HG02840 (cell line): Measurements from ENCODE around the gene ABHD8.
"Not testable (repeated sequence)": the region's sequence is repeated elsewhere in the genome, so short reads cannot be mapped to it uniquely, and the experiment has no call there.

ENCODE experiments used
- ATAC-seq: cut with Tn5 transposase; IDR thresholded peaks from one replicate; pipeline ENCODE4 v1.9.1; 2021; ENCODE audit warnings: mild to moderate bottlenecking, moderate library complexity, moderate number of reproducible peaks; ENCODE audit not compliant: unreplicated experiment, low FRiP score

Gene ABHD8

GRCh38 chr19:17274892-17275291, 28.3 kb downstream of the ABHD8 start:
- ATAC-seq: not testable (repeated sequence)

- ATAC-seq: no peak
Measured at GRCh38 chr19:17268754-17269153, 34.5 kb downstream of the ABHD8 start.

GRCh38 chr19:17266975-17267788, 36.0 kb downstream of the ABHD8 start, which contains the start of gene BABAM1:
Gene BABAM1, plus strand, starts transcription at chr19:17267443. Its CDS starts 1,364 bp downstream, at chr19:17268807.
- peak; percentile 89 for ATAC-seq

GRCh38 chr19:17266589-17266974, 36.6 kb downstream of the ABHD8 start:
- no peak for ATAC-seq

- no peak for ATAC-seq
Measured at GRCh38 chr19:17266026-17266425, 37.2 kb downstream of the ABHD8 start.

GRCh38 chr19:17264641-17264979, 38.6 kb downstream of the ABHD8 start, which contains the start of gene USHBP1:
Gene USHBP1, minus strand, starts transcription at chr19:17264745. Its CDS starts 446 bp downstream, at chr19:17264299.
- no peak for ATAC-seq

- ATAC-seq: no peak
Measured at GRCh38 chr19:17263712-17264640, 39.2 kb downstream of the ABHD8 start.

- no peak for ATAC-seq
Measured at GRCh38 chr19:17262557-17262956, 40.7 kb downstream of the ABHD8 start.

GRCh38 chr19:17260842-17261325, 42.3 kb downstream of the ABHD8 start:
- no peak for ATAC-seq

- no peak for ATAC-seq
Measured at GRCh38 chr19:17259934-17260333, 43.3 kb downstream of the ABHD8 start.

GRCh38 chr19:17259118-17259780, 44.0 kb downstream of the ABHD8 start:
- no peak for ATAC-seq

- no peak for ATAC-seq
Measured at GRCh38 chr19:17256130-17256529, 47.1 kb downstream of the ABHD8 start.

- ATAC-seq: no peak
Measured at GRCh38 chr19:17255150-17255621, 48.0 kb downstream of the ABHD8 start.

- ATAC-seq: no peak
Measured at GRCh38 chr19:17254636-17255035, 48.6 kb downstream of the ABHD8 start.

GRCh38 chr19:17249887-17250548, 53.2 kb downstream of the ABHD8 start:
- no peak for ATAC-seq

- ATAC-seq: no peak
Measured at GRCh38 chr19:17248011-17248776, 55.0 kb downstream of the ABHD8 start.

GRCh38 chr19:17246681-17247425, 56.4 kb downstream of the ABHD8 start:
- ATAC-seq: no peak

- ATAC-seq: peak; percentile 62
Measured at GRCh38 chr19:17245535-17245984, 57.7 kb downstream of the ABHD8 start, which contains the start of gene NR2F6. Gene NR2F6, minus strand, starts transcription at chr19:17245919. Its CDS starts 699 bp downstream, at chr19:17245220.
